OCI-LY7 (cell line): Measurements from ENCODE around the gene RPL27. TPM values are rescaled to one million over a fixed set of nuclear protein-coding genes. Genes with fewer than 3 reads are reported as not detected.
"Not testable (repeated sequence)": the region's sequence is repeated elsewhere in the genome, so short reads cannot be mapped to it uniquely, and the experiment has no call there.

Experiments
- BruUV-seq: library from RNA; stranded (reverse); fragments of 400-500 nt; replicated peaks from 2 replicates; lab custom pipeline; 2021; lab: Mats Ljungman, UMichigan
- CTCF ChIA-PET: fragments of 300-600 bp; sonication (Branson Sonifier 250); formaldehyde crosslinking; loops from one replicate; lab custom pipeline; 2022; ENCODE audit warnings: antibody characterized with exemption; ENCODE audit not compliant: unreplicated experiment; lab: Charles Lee
- POLR2A ChIA-PET: fragments of 300-600 bp; sonication (Branson Sonifier 250); formaldehyde crosslinking; loops from one replicate; lab custom pipeline; 2022; ENCODE audit warnings: antibody characterized with exemption; lab: Charles Lee
- DNase-seq: peaks from one replicate; pipeline ENCODE4 v3.0.0-alpha.2; 2015; ENCODE audit warnings: low spot score
- H2AFZ ChIP-seq: fragments of 200-600 bp; sonication (generic), shearing (Covaris generic); 2 replicates; pipeline ENCODE4 v1.6.1; 2014; ENCODE audit warnings: mild to moderate bottlenecking, antibody characterized with exemption, low read length, moderate library complexity
- H3K27ac ChIP-seq: fragments of 200-600 bp; sonication (generic); 2 replicates; pipeline ENCODE4 v1.5.1; 2014; ENCODE audit warnings: mixed run types, low read depth, mild to moderate bottlenecking, moderate library complexity, low read length, inconsistent platforms; ENCODE audit not compliant: poor library complexity, severe bottlenecking
- H3K36me3 ChIP-seq: fragments of 200-600 bp; sonication (generic); 2 replicates; pipeline ENCODE4 v1.6.1; 2014; ENCODE audit warnings: mild to moderate bottlenecking, antibody characterized with exemption, low read length, moderate library complexity, mixed read lengths; ENCODE audit not compliant: insufficient read depth
- H3K4me1 ChIP-seq: fragments of 200-600 bp; sonication (generic); 2 replicates; pipeline ENCODE4 v1.5.1; 2014; ENCODE audit warnings: mild to moderate bottlenecking, low read length; ENCODE audit not compliant: insufficient read depth, poor library complexity, severe bottlenecking
- H3K4me2 ChIP-seq: fragments of 200-600 bp; sonication (generic); 2 replicates; pipeline ENCODE4 v1.6.1; 2014; ENCODE audit warnings: mild to moderate bottlenecking, low read length
- H3K4me3 ChIP-seq: fragments of 200-600 bp; sonication (generic); 2 replicates; pipeline ENCODE4 v1.5.1; 2014; ENCODE audit warnings: mild to moderate bottlenecking, low read depth, low read length; ENCODE audit not compliant: poor library complexity, severe bottlenecking
- H3K79me2 ChIP-seq: fragments of 200-600 bp; sonication (generic); 2 replicates; pipeline ENCODE4 v1.6.1; 2016; ENCODE audit warnings: low read depth, mild to moderate bottlenecking, low read length, moderate library complexity, mixed read lengths; ENCODE audit not compliant: insufficient read depth
- H3K9me2 ChIP-seq: fragments of 200-600 bp; sonication (generic); 2 replicates; pipeline ENCODE4 v1.6.1; 2016; ENCODE audit warnings: mild to moderate bottlenecking, low read length, mixed read lengths; ENCODE audit not compliant: insufficient read depth
- H3K9me3 ChIP-seq: fragments of 200-600 bp; sonication (generic); 2 replicates; pipeline ENCODE4 v1.6.1; 2014; ENCODE audit warnings: mild to moderate bottlenecking, mixed run types, low read length, mixed read lengths
- H4K20me1 ChIP-seq: fragments of 200-600 bp; sonication (generic); 2 replicates; pipeline ENCODE4 v1.6.1; 2014; ENCODE audit warnings: mild to moderate bottlenecking, antibody characterized with exemption, low read length, moderate library complexity, mixed read lengths; ENCODE audit not compliant: insufficient read depth
- EZH2phosphoT487 ChIP-seq: fragments of 200-600 bp; sonication (generic); IDR thresholded peaks from 2 replicates; pipeline ENCODE4 v1.6.1; 2018; ENCODE audit warnings: low read depth, borderline replicate concordance, mild to moderate bottlenecking, mixed run types, antibody characterized with exemption, low read length, moderate library complexity, mixed read lengths
- intact Hi-C: fragments of 100-400 bp; cut with micrococcal nuclease; formaldehyde crosslinking; loops from one replicate; pipeline ENCODE4 v1.10.0; 2022; ENCODE audit not compliant: unreplicated experiment
- total RNA-seq, 2 experiments: library from RNA; depleted of rRNA in 1 of 2; stranded (reverse); fragments of >200 nt in 1 of 2; shearing (Covaris generic) in 1 of 2; gene quantifications; 2 replicates each; pipeline ENCODE4 v1.2.3, GENCODE V29; 2014 to 2022
- TF ChIP-seq, protein P1 (sequence below): fragments of 200-600 bp; sonication (generic); conservative IDR thresholded peaks from 2 replicates; pipeline ENCODE4 v1.5.1; 2014; ENCODE audit warnings: mild to moderate bottlenecking, antibody characterized with exemption, low read length, moderate library complexity, mixed read lengths

RPL27 gene
- total RNA-seq, 2 experiments from 2014 or later = 1,313 to 2,299 TPM

DNA sequence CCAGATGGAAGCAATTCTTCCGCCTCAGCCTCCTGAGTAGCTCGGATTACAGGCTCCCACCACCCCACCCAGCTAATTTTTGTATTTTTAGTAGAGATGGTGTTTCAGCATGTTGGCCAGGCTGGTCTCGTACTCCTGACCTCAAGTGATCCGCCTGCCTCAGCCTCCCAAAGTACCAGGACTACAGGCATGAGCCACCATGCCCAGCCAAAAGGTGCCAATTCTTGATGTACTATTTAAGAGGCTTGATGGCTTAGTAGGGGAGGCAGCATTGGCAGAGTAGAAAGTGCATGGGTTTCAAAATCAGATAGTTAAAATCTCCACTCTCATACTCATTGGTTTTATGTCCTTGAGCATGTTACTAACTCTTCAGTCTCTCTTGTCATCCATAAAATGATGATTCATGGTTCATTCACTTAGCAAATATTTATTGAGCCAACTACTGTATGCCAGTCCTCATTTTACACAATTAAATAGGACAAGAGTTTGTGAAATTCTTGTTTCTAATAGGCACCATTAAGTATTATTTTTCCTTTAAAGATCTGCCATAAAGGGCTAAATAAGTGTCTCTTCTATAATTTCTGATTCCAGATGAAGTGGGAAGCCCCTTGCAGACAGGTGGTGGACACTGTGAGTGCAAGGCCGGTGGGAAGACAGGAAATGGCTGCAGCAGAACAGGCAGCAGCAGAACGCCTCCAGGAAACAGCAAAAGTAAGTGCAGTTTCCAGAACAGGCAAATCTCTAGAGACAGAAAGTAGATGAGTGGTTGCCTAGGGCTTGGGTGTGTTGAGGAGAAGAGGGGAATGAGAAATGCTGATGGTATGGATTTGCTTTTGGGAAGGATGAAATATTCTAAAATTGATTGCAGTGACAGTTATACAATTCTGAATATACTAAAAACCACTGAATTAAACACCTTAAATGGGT lies 8.2 kb upstream of the RPL27 start:
- H3K4me3 ChIP-seq = no peak overlapping the region
- H3K27ac ChIP-seq = no peak overlapping the region

DNA sequence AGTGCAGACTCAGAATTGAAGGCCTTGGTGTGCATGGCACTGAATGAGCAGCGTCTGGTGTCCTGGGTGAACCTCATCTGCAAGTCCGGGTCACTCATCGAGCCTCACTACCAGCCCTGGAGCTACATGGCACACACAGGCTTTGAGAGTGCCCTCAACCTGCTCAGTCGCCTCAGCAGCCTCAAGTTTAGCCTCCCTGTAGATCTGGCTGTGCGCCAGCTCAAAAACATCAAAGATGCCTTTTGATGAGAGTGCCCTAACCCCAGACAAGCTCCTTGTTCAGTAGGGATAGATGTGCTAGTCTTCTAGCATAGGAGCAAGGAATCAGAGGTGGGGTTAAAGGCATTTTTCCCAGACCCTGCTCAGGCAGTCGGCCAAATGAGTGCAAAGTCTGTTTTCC lies 6.7 kb upstream of the RPL27 start:
- intact Hi-C loops = no loop called here
- Histone ChIP-seq H3K4me1 (peaks cover 9% of the 10 kb centered on the region), H3K4me3 (no peak overlapping the region), H3K27ac (no peak overlapping the region), H3K4me2 (no peak overlapping the region), H3K9me2 (no peaks in the 10 kb centered on the region), H3K79me2 (peaks cover 10% of the 10 kb centered on the region; the same call in 1 of the 2 replicates), H2AFZ (no peak overlapping the region), H3K36me3 (peaks cover 85% of the 10 kb centered on the region), H4K20me1 (no peaks in the 10 kb centered on the region), H3K9me3 (no peaks in the 10 kb centered on the region)
- no TSS peak for BruUV-seq
- DNase-seq = no peak
- ChIA-PET POLR2A (no interaction called here), CTCF (no interaction called here)
- TF ChIP-seq EZH2phosphoT487 = no peak
- TF ChIP-seq, protein P1, sequence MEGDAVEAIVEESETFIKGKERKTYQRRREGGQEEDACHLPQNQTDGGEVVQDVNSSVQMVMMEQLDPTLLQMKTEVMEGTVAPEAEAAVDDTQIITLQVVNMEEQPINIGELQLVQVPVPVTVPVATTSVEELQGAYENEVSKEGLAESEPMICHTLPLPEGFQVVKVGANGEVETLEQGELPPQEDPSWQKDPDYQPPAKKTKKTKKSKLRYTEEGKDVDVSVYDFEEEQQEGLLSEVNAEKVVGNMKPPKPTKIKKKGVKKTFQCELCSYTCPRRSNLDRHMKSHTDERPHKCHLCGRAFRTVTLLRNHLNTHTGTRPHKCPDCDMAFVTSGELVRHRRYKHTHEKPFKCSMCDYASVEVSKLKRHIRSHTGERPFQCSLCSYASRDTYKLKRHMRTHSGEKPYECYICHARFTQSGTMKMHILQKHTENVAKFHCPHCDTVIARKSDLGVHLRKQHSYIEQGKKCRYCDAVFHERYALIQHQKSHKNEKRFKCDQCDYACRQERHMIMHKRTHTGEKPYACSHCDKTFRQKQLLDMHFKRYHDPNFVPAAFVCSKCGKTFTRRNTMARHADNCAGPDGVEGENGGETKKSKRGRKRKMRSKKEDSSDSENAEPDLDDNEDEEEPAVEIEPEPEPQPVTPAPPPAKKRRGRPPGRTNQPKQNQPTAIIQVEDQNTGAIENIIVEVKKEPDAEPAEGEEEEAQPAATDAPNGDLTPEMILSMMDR = no peak

More for the DNA sequence above, 8.2 kb upstream of the RPL27 start:
- Histone ChIP-seq H3K4me2 (no peak overlapping the region; the same call in 1 of the 2 replicates), H3K9me3 (no peaks in the 10 kb centered on the region), H4K20me1 (no peaks in the 10 kb centered on the region), H2AFZ (no peak overlapping the region), H3K9me2 (no peaks in the 10 kb centered on the region), H3K79me2 (peaks cover 20% of the 10 kb centered on the region; the same call in 1 of the 2 replicates), H3K4me1 (peaks cover 21% of the 10 kb centered on the region), H3K36me3 (peaks cover 90% of the 10 kb centered on the region)
- DNase-seq = no peak
- POLR2A ChIA-PET = no interaction called here
- no peak for TF ChIP-seq EZH2phosphoT487
- TF ChIP-seq, protein P1 = no peak
- intact Hi-C loops = no loop called here
- CTCF ChIA-PET = no interaction called here
- no TSS peak for BruUV-seq

DNA sequence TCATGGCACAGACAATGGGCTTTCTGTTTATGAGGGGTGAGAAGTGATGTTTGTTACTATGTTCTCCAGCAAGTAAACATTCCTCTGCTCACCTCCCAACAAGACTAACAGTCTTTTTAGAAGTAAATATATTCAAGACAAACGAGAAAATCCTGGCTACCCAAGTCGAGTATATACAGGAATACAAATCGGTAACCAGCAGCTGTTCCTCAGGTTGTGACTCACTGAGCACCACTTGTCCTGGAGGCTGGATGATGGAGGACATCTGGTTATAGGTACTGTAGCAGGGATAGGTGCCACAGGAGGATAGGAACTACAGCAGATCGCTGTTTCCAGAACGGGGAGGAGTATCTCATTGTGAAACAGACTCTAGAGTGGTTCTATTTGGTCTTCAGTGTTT lies 5.3 kb upstream of the RPL27 start:
- CTCF ChIA-PET = no interaction called here
- no peak for DNase-seq
- H3K79me2 ChIP-seq = no peaks in the 10 kb centered on the region
- H3K36me3 ChIP-seq = peaks cover 71% of the 10 kb centered on the region
- POLR2A ChIA-PET = no interaction called here
- H3K27ac ChIP-seq = no peak overlapping the region
- no peaks in the 10 kb centered on the region for H4K20me1 ChIP-seq
- no peak for TF ChIP-seq EZH2phosphoT487
- TF ChIP-seq, protein P1 = no peak
- no peak overlapping the region for H2AFZ ChIP-seq
- H3K4me3 ChIP-seq = no peak overlapping the region
- intact Hi-C loops = no loop called here
- no peaks in the 10 kb centered on the region for H3K9me3 ChIP-seq
- no TSS peak for BruUV-seq
- H3K4me2 ChIP-seq = no peak overlapping the region
- peaks cover 19% of the 10 kb centered on the region for H3K4me1 ChIP-seq
- H3K9me2 ChIP-seq = no peaks in the 10 kb centered on the region

DNA sequence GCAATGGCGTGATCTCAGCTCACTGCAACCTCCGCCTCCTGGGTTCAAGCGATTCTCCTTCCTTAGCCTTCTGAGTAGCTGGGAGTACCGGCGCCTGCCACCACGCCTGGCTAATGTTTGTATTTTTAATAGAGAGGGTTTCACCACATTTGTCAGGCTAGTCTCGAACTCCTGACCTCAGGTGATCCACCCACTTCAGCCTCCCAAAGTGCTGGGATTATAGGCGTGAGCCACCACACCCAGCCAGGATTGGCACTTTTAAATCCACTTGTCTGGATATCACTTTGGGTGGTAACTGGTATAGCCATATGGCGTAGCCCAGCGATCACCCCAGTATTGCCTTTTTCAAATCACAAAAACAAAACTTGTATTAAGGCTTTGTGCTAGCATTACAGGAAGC lies 4.3 kb upstream of the RPL27 start:
- H3K4me3 ChIP-seq, DNase-seq, H3K79me2 ChIP-seq, H2AFZ ChIP-seq, POLR2A ChIA-PET, H4K20me1 ChIP-seq, intact Hi-C loops, H3K4me2 ChIP-seq, H3K27ac ChIP-seq, CTCF ChIA-PET, H3K9me2 ChIP-seq, BruUV-seq, H3K9me3 ChIP-seq: not testable (repeated sequence)
- Histone ChIP-seq H3K36me3 (peaks cover 66% of the 10 kb centered on the region), H3K4me1 (peaks cover 19% of the 10 kb centered on the region)
